MCF 10A (cell line): ENCODE data around the gene IER2. TPM values are rescaled to one million over a fixed set of nuclear protein-coding genes. Genes with fewer than 3 reads are reported as not detected.

ENCODE experiments used
- BruUV-seq: library from RNA; stranded (reverse); fragments of 400-500 nt; replicated peaks from 2 replicates; lab custom pipeline; 2021; lab: Mats Ljungman, UMichigan
- CTCF ChIA-PET: fragments of 300-600 bp; sonication (Branson Sonifier 250); formaldehyde crosslinking; extraction: SDS; loops from one replicate; lab custom pipeline; 2021; ENCODE audit warnings: antibody characterized with exemption, inconsistent platforms; lab: Yijun Ruan, JAX
- POLR2A ChIA-PET: fragments of 300-600, 350-650 bp; sonication (Branson Sonifier 250); formaldehyde crosslinking; extraction: SDS; loops from one replicate; lab custom pipeline; 2020; ENCODE audit warnings: antibody characterized with exemption, inconsistent platforms; lab: Yijun Ruan, JAX
- DNase-seq: peaks from one replicate; pipeline ENCODE4 v3.0.0-alpha.2; 2018; ENCODE audit not compliant: unreplicated experiment
- H3K27ac Mint-ChIP-seq: one replicate; pipeline ENCODE4 v1.8.0; 2022; ENCODE audit warnings: mild to moderate bottlenecking, low read depth, mixed read lengths; ENCODE audit not compliant: unreplicated experiment
- H3K27me3 Mint-ChIP-seq: one replicate; pipeline ENCODE4 v1.8.0; 2022; ENCODE audit warnings: mixed read lengths; ENCODE audit not compliant: insufficient read depth, unreplicated experiment
- H3K36me3 Mint-ChIP-seq: one replicate; pipeline ENCODE4 v1.8.0; 2022; ENCODE audit warnings: mild to moderate bottlenecking, moderate library complexity, mixed read lengths; ENCODE audit not compliant: insufficient read depth, unreplicated experiment
- H3K4me1 Mint-ChIP-seq: one replicate; pipeline ENCODE4 v1.8.0; 2022; ENCODE audit warnings: mixed read lengths; ENCODE audit not compliant: insufficient read depth, unreplicated experiment
- H3K4me3 Mint-ChIP-seq: one replicate; pipeline ENCODE4 v1.8.0; 2022; ENCODE audit warnings: mild to moderate bottlenecking, moderate library complexity, mixed read lengths; ENCODE audit not compliant: unreplicated experiment
- H3K9me3 Mint-ChIP-seq: one replicate; pipeline ENCODE4 v1.8.0; 2022; ENCODE audit warnings: mixed read lengths; ENCODE audit not compliant: unreplicated experiment
- CTCF ChIP-seq: fragments of 200-600 bp; IDR thresholded peaks from one replicate; pipeline ENCODE4 v1.8.0; 2022; ENCODE audit warnings: antibody characterized with exemption, mild to moderate bottlenecking; ENCODE audit not compliant: unreplicated experiment
- intact Hi-C: fragments of 100-400 bp; cut with micrococcal nuclease; formaldehyde crosslinking; loops from 2 replicates; pipeline ENCODE4 v1.14.1; 2022
- total RNA-seq: library from RNA; stranded (reverse); gene quantifications from 2 replicates; pipeline ENCODE4 v1.2.3, GENCODE V29; 2022

Gene IER2
- total RNA-seq, 1 experiment from 2014 or later: 92.3 TPM

GRCh38 chr19:13154241-13154778, 4.1 kb downstream of the IER2 start:
- peak overlapping the region; percentile 82 for H3K4me3 Mint-ChIP-seq
- peak; percentile 88 for DNase-seq
- no peaks in the 10 kb centered on the region for H3K27me3 Mint-ChIP-seq
- no TSS peak for BruUV-seq
- H3K9me3 Mint-ChIP-seq: no peaks in the 10 kb centered on the region
- peak overlapping the region; percentile 92 for H3K27ac Mint-ChIP-seq
- H3K36me3 Mint-ChIP-seq: peaks cover 53% of the 10 kb centered on the region
- intact Hi-C loops: loop anchor here (1.0 to 10.0 kb wide), 2 partner anchors 40 to 80 kb away; no protein-coding TSS in a partner anchor
- peaks cover 3% of the 10 kb centered on the region for H3K4me1 Mint-ChIP-seq
- ChIA-PET CTCF (interaction anchor here (0.6 to 0.7 kb wide), 2 partner anchors 199 to 364 kb away, joined by 3 read pairs; no protein-coding TSS in a partner anchor), POLR2A (interaction anchor here (0.5 to 2.5 kb wide), 14 partner anchors 11 to 1227 kb away, joined by 3 to 84 read pairs (median 4); partner anchors contain the start of genes ADGRE5 and NACC1)
- TF ChIP-seq CTCF: no peak

DNA sequence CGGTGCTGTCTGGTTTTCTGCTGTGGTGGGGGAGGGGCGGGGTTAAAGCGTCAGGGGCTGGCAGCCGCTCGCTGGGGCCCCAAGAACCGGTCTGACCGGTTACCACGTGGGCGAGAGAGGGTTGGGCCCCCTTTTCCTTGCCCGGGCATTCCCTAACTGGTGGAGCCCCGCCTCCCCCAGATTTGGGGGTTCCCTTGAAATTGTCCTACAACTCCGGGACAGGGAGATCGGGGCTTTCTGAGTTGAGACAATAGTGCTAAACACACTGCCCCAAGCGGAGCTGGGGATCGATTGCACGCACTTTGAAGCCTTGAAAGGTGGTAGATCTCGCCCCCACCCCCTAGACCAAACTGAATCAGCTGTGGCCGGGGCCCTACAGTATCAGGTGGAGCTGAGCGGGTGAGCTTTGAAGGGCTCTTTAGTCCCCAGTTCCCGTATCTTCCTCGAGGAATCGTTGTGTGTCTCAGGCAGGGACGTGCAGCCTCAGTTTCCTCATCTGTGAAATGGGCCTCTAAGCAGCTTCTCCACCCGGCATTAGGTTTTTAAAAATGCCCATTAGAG, 4.8 kb downstream of the IER2 start:
- intact Hi-C loops: loop anchor here (1.0 to 10.0 kb wide), 3 partner anchors 8 to 80 kb away; no protein-coding TSS in a partner anchor
- BruUV-seq: no TSS peak
- H3K4me3 Mint-ChIP-seq: peak overlapping the region; percentile 82
- no peak for TF ChIP-seq CTCF
- no peaks in the 10 kb centered on the region for H3K27me3 Mint-ChIP-seq
- ChIA-PET POLR2A (interaction anchor here (0.6 to 2.5 kb wide), 14 partner anchors 10 to 1363 kb away, joined by 3 to 84 read pairs (median 4); partner anchors contain the start of genes ADGRE5, DNAJB1, NACC1 and TRMT1), CTCF (interaction anchor here (0.5 to 1.1 kb wide), 5 partner anchors 14 to 365 kb away, joined by 3 to 5 read pairs (median 3); no protein-coding TSS in a partner anchor)
- H3K9me3 Mint-ChIP-seq: no peaks in the 10 kb centered on the region
- H3K27ac Mint-ChIP-seq: peak overlapping the region; percentile 92
- peak; percentile 69 for DNase-seq
- peaks cover 46% of the 10 kb centered on the region for H3K36me3 Mint-ChIP-seq
- no peaks in the 10 kb centered on the region for H3K4me1 Mint-ChIP-seq

DNA sequence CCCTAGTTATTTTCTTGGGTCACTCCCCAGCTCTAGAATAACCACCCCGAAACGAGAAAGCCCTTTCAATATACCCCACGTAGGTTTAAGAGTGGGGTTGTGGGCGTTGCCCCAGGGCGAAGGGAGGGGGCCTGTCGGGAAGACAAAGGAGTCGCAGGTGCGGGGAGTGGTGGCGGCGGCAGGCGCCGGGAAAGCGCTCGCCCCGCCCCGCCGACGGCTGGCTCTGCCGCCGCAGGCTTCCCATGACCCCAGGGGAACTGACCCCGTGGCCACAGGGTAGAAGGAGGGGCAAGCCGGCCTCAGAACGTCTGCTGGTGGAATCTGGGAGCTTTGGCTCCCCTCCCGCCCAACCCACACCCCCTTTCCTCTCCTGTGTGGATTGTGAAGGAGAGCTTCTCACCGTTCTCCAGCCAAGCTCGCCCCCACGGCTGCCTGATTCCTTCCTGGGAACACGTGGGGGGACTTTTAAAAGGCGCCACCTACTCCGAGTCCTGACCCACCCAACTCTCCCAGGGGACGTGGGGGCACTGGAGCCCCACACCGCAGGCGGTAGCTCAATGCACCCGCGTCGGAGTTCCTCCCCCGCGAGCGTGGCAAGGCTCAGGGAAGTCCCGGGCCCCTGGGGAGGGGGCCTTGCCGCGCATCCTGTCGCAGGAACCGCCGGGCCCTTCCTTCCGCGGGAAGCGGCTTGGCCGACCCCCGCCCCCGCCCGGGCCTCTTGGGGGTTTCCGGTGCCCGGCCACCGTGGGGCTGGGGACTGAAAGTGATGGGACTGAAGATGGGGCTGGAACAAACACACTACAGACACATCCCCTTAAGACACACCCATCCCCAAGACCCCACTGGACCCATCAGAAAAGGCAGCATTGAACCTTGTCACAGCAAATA, 5.5 kb downstream of the IER2 start:
- peak overlapping the region; percentile 92 for H3K27ac Mint-ChIP-seq
- H3K4me3 Mint-ChIP-seq: peak overlapping the region; percentile 82
- H3K4me1 Mint-ChIP-seq: no peaks in the 10 kb centered on the region
- H3K27me3 Mint-ChIP-seq: no peaks in the 10 kb centered on the region
- intact Hi-C loops: loop anchor here (1.0 to 10.0 kb wide), 2 partner anchors 8 to 79 kb away; no protein-coding TSS in a partner anchor
- TF ChIP-seq CTCF: no peak
- H3K36me3 Mint-ChIP-seq: peaks cover 42% of the 10 kb centered on the region
- POLR2A ChIA-PET: interaction anchor here (0.6 to 2.5 kb wide), 9 partner anchors 10 to 1363 kb away, joined by 3 to 84 read pairs (median 4); partner anchors contain the start of genes ADGRE5, DNAJB1, NACC1 and TRMT1
- H3K9me3 Mint-ChIP-seq: no peaks in the 10 kb centered on the region
- CTCF ChIA-PET: interaction anchor here (0.6 to 1.1 kb wide), 4 partner anchors 13 to 190 kb away, joined by 3 to 5 read pairs (median 3); no protein-coding TSS in a partner anchor
- no TSS peak for BruUV-seq
- peak; percentile 78 for DNase-seq
